HepG2 (cell line): ENCODE results near the gene C10orf53. TPM values are rescaled to one million over a fixed set of nuclear protein-coding genes. Genes with fewer than 3 reads are reported as not detected.

Source experiments
- ATAC-seq: fragments of 200-7000 bp; cut with Tn5 transposase; 3 replicates; pipeline ENCODE4 v1.9.1; 2020; ENCODE audit warnings: mild to moderate bottlenecking, moderate library complexity
- BruUV-seq: library from RNA; stranded (reverse); fragments of 400-500 nt; replicated peaks from 2 replicates; lab custom pipeline; 2021; lab: Mats Ljungman, UMichigan
- CTCF ChIA-PET: fragments of 300-600 bp; formaldehyde crosslinking; extraction: SDS; loops from one replicate; lab custom pipeline; 2021; ENCODE audit warnings: low total read pairs, inconsistent platforms, low intra/inter-chr PET ratio; lab: Yijun Ruan, JAX
- POLR2A ChIA-PET: fragments of 350-600 bp; sonication (Branson Sonifier 250); formaldehyde crosslinking; loops from one replicate; lab custom pipeline; 2020; ENCODE audit warnings: antibody characterized with exemption, inconsistent platforms; lab: Yijun Ruan, JAX
- DNase-seq: peaks from one replicate; pipeline ENCODE4 v3.0.0-alpha.2; 2015; ENCODE audit warnings: low spot score
- FAIRE-seq: peaks from 3 replicates; lab custom pipeline; 2011; peaks lifted over from hg19 to GRCh38; lab: Jason Lieb, UNC
- H2AFZ ChIP-seq: one replicate; pipeline ENCODE4 v1.6.1; 2011; ENCODE audit warnings: low read length, inconsistent platforms
- H3K27ac ChIP-seq: fragments of 300-600 bp; 3 replicates; pipeline ENCODE4 v1.8.0; 2011; ENCODE audit warnings: mixed run types, mild to moderate bottlenecking, mixed read lengths, low read length, inconsistent platforms; ENCODE audit not compliant: insufficient read depth; ENCODE audit errors: extremely low read length
- H3K27me3 ChIP-seq, 2 experiments: fragments of 200-600 bp in 1 of 2; 2 replicates in 1 of 2; 3 replicates in 1 of 2; pipeline versions ENCODE4 v1.6.0 to v1.8.0; 2011; ENCODE audit warnings: low read length in 2 of 2, mild to moderate bottlenecking in 2 of 2, moderate library complexity in 2 of 2, inconsistent platforms in 1 of 2; ENCODE audit not compliant: insufficient read depth in 2 of 2, control insufficient read depth in 1 of 2
- H3K36me3 ChIP-seq, 2 experiments: fragments of 200-600 bp in 1 of 2; replicated peaks in 1 of 2; 2 replicates in 1 of 2; 3 replicates in 1 of 2; pipeline versions ENCODE4 v1.5.1 to v1.8.0; 2011; ENCODE audit warnings: low read length in 2 of 2, inconsistent platforms in 1 of 2; ENCODE audit not compliant: insufficient read depth in 2 of 2, control insufficient read depth in 1 of 2
- H3K4me1 ChIP-seq: 2 replicates; pipeline ENCODE4 v1.5.1; 2012; ENCODE audit warnings: low read length, inconsistent platforms; ENCODE audit not compliant: insufficient read depth
- H3K4me2 ChIP-seq: 2 replicates; pipeline ENCODE4 v1.6.0; 2011; ENCODE audit warnings: low read depth, low read length, inconsistent platforms
- H3K4me3 ChIP-seq, 3 experiments: fragments of 200-600 bp in 1 of 3; sonication (generic), shearing (Covaris generic) in 1 of 3; replicated peaks in 1 of 3; 2 replicates each; pipeline ENCODE4 v1.5.1; 2011 to 2016; ENCODE audit warnings: low read length in 3 of 3, inconsistent platforms in 2 of 3, low read depth in 2 of 3, mild to moderate bottlenecking in 2 of 3, control low read depth in 1 of 3, mixed read lengths in 1 of 3; ENCODE audit not compliant: insufficient read depth in 1 of 3
- H3K79me2 ChIP-seq: one replicate; pipeline ENCODE4 v1.6.1; 2011; ENCODE audit warnings: low read length, inconsistent platforms; ENCODE audit not compliant: insufficient read depth
- H3K9ac ChIP-seq: 2 replicates; pipeline ENCODE4 v1.6.0; 2011; ENCODE audit warnings: mild to moderate bottlenecking, low read depth, low read length, inconsistent platforms; ENCODE audit not compliant: insufficient read depth
- H3K9me3 ChIP-seq: 2 replicates; pipeline ENCODE4 v1.5.1; 2012; ENCODE audit warnings: mild to moderate bottlenecking, low read length
- H4K20me1 ChIP-seq: 2 replicates; pipeline ENCODE4 v1.6.0; 2011; ENCODE audit warnings: inconsistent platforms, mild to moderate bottlenecking, low read length, moderate library complexity; ENCODE audit not compliant: insufficient read depth
- CREM ChIP-seq, 2 experiments: sonication (generic) in 1 of 2; formaldehyde crosslinking in 1 of 2; IDR thresholded peaks; 2 replicates each; pipeline versions ENCODE4 v1.4.0 to v1.6.1; 2016 to 2020; ENCODE audit warnings: antibody characterized with exemption in 1 of 2, mild to moderate bottlenecking in 1 of 2, missing genetic modification reagents in 1 of 2
- GATAD1 ChIP-seq: IDR thresholded peaks from 2 replicates; pipeline ENCODE4 v1.6.1; 2016; ENCODE audit warnings: missing genetic modification reagents, missing compliant biosample characterization
- IRF2 ChIP-seq: IDR thresholded peaks from 2 replicates; pipeline ENCODE4 v1.6.1; 2018; ENCODE audit warnings: missing genetic modification reagents, missing compliant biosample characterization
- KLF12 ChIP-seq: sonication (generic); formaldehyde crosslinking; IDR thresholded peaks from 2 replicates; pipeline ENCODE4 v1.4.0; 2020; ENCODE audit warnings: missing genetic modification reagents, borderline replicate concordance
- MTF1 ChIP-seq: sonication (generic); formaldehyde crosslinking; IDR thresholded peaks from 2 replicates; pipeline ENCODE4 v1.5.0; 2020; ENCODE audit warnings: missing genetic modification reagents
- PAX8 ChIP-seq: sonication (generic); formaldehyde crosslinking; IDR thresholded peaks from 2 replicates; pipeline ENCODE4 v1.8.0; 2022; ENCODE audit warnings: mild to moderate bottlenecking, missing genetic modification reagents, borderline replicate concordance
- TCF7L2 ChIP-seq: IDR thresholded peaks from 2 replicates; pipeline ENCODE4 v1.6.1; 2011; ENCODE audit warnings: mild to moderate bottlenecking, low read depth, low read length, moderate library complexity
- ZNF10 ChIP-seq: sonication (generic); formaldehyde crosslinking; IDR thresholded peaks from 2 replicates; pipeline ENCODE4 v1.4.0; 2020; ENCODE audit warnings: mild to moderate bottlenecking, low read depth, missing genetic modification reagents, borderline replicate concordance
- ZNF225 ChIP-seq: sonication (generic); formaldehyde crosslinking; IDR thresholded peaks from 2 replicates; pipeline ENCODE4 v1.4.0; 2020; ENCODE audit warnings: mild to moderate bottlenecking, missing genetic modification reagents
- ZNF234 ChIP-seq: sonication (generic); formaldehyde crosslinking; conservative IDR thresholded peaks from 2 replicates; pipeline ENCODE4 v1.5.1; 2020; ENCODE audit warnings: mild to moderate bottlenecking, missing genetic modification reagents
- ZNF30 ChIP-seq: sonication (generic); formaldehyde crosslinking; IDR thresholded peaks from 2 replicates; pipeline ENCODE4 v1.5.0; 2020; ENCODE audit warnings: mild to moderate bottlenecking, missing genetic modification reagents
- ZNF75D ChIP-seq: sonication (generic); formaldehyde crosslinking; IDR thresholded peaks from 2 replicates; pipeline ENCODE4 v1.8.1; 2023; ENCODE audit warnings: missing genetic modification reagents, mild to moderate bottlenecking, borderline replicate concordance
- WGBS: methylation state at CpG from one replicate; pipeline ENCODE4 v1.1.6; 2017; ENCODE audit warnings: low lambda C conversion rate; 5-methylcytosine and 5-hydroxymethylcytosine counted together
- in situ Hi-C: cut with HindIII; loops from 2 replicates; pipeline ENCODE4 v1.10.0; 2017; ENCODE audit warnings: low pct_unique_long_range_greater_than_20kb; ENCODE audit not compliant: extremely low pct_ligation_motif_present
- intact Hi-C: fragments of 100-400 bp; cut with micrococcal nuclease; formaldehyde crosslinking; loops from one replicate; pipeline ENCODE4 v1.10.0; 2022; ENCODE audit not compliant: unreplicated experiment
- polyA plus RNA-seq, 8 experiments: library from polyadenylated mRNA; depleted of rRNA in 3 of 8; stranded (reverse) in 7 of 8; unstranded in 1 of 8; fragments of >200 nt; fragmentation: Illumina TruSeq in 4 of 8; extraction: Trizol in 4 of 8; gene quantifications; 2 replicates each; pipeline versions ENCODE4 v1.2.1 to v1.2.3, GENCODE V29; 2011 to 2016; ENCODE audit warnings: low read depth in 4 of 8, missing spikeins in 1 of 8, mixed read lengths in 1 of 8; ENCODE audit not compliant: insufficient read depth in 1 of 8
- total RNA-seq, 5 experiments: library from RNA; depleted of rRNA; stranded (reverse); fragments of >200 nt; fragmentation: Illumina TruSeq; extraction: Trizol; gene quantifications; 2 replicates each; pipeline ENCODE4 v1.2.3, GENCODE V29; 2016; ENCODE audit warnings: low read depth in 1 of 5
- TF ChIP-seq, protein P1 (sequence below): sonication (generic); formaldehyde crosslinking; IDR thresholded peaks from 2 replicates; pipeline ENCODE4 v1.8.0; 2022; ENCODE audit warnings: mild to moderate bottlenecking, missing genetic modification reagents, moderate library complexity
- TF ChIP-seq, protein P2 (sequence below): sonication (generic); formaldehyde crosslinking; IDR thresholded peaks from 2 replicates; pipeline ENCODE4 v1.4.0; 2020; ENCODE audit warnings: missing genetic modification reagents
- TF ChIP-seq, protein P3 (sequence below): sonication (generic); formaldehyde crosslinking; IDR thresholded peaks from 2 replicates; pipeline ENCODE4 v1.5.0; 2020; ENCODE audit warnings: mild to moderate bottlenecking, missing genetic modification reagents, borderline replicate concordance

The C10orf53 gene
- total and polyA plus RNA-seq, 2 of the 13 experiments (the other 11 are each of a cell fraction or from before 2014, with no cell fraction given) = not detected

DNA sequence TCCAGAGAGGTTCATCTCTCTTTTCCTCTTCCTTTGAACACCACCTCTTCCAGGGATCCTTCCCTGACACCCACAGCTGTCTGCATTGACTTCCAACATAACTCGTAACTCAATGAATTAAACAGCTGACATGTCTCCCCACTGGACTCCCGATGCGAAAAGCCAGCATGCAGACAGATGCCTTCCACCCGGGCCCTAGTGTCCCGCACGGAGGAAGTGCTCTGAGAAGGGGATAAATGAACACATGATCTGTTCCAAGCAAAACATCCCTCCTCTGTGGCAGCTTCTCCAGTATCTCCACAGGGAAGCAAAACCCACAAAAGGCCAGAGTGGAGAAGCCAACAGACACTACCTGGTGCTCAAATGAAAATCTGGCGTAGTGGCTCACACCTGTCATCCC lies 54.4 kb downstream of the C10orf53 start (continued):
- no peak for TF ChIP-seq ZNF234 (CRISPR knock-in tag)
- no peak for TF ChIP-seq ZNF75D (CRISPR knock-in tag)

DNA sequence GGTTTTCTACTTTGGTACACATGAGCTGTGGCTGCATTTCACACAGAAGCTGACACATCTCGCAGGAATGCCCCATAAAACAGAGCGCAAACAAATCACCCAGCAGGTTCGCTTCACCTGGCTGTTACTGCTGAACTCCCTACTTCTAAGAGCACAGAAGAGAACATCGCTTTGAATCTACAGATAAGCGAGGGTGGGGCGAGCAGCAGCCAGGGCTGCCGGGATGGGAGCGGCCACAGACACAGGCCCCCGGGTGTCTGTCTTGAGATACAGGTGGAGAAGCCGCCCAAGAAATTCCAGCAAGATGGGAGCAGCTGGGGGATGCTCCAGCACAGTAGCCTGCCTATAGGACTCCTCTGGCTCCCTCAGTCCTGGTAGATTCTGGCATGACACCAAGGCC lies 55.2 kb downstream of the C10orf53 start:
- BruUV-seq = no TSS peak
- DNase-seq = no peak
- no peak for FAIRE-seq
- no peaks in the 10 kb centered on the region for H4K20me1 ChIP-seq
- H3K27ac ChIP-seq = no peak overlapping the region
- 78% methylated on average over 10 of the region's 10 CpGs for WGBS
- no peak overlapping the region for H3K9ac ChIP-seq
- no peak overlapping the region for H3K4me2 ChIP-seq
- H3K79me2 ChIP-seq = no peaks in the 10 kb centered on the region
- ChIA-PET POLR2A (no interaction called here), CTCF (no interaction called here)
- H2AFZ ChIP-seq = no peak overlapping the region
- intact Hi-C loops (no loop called here), in situ Hi-C loops (no loop called here)
- no peaks in the 10 kb centered on the region for H3K9me3 ChIP-seq
- H3K36me3 ChIP-seq = no peaks in the 10 kb centered on the region
- no peak for ATAC-seq
- TF ChIP-seq, protein P1, sequence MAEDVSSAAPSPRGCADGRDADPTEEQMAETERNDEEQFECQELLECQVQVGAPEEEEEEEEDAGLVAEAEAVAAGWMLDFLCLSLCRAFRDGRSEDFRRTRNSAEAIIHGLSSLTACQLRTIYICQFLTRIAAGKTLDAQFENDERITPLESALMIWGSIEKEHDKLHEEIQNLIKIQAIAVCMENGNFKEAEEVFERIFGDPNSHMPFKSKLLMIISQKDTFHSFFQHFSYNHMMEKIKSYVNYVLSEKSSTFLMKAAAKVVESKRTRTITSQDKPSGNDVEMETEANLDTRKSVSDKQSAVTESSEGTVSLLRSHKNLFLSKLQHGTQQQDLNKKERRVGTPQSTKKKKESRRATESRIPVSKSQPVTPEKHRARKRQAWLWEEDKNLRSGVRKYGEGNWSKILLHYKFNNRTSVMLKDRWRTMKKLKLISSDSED (CRISPR knock-in tag) = no peak
- no peak for TF ChIP-seq ZNF30 (CRISPR knock-in tag)
- no peak for TF ChIP-seq CREM (IDR thresholded peaks at IDR 0.05)
- TF ChIP-seq CREM (CRISPR knock-in tag; IDR thresholded peaks at IDR 0.05) = no peak
- no peak for TF ChIP-seq MTF1
- no peak for TF ChIP-seq ZNF225 (CRISPR knock-in tag)
- no peak for TF ChIP-seq PAX8 (CRISPR knock-in tag)
- no peak for TF ChIP-seq TCF7L2
- no peak for TF ChIP-seq IRF2 (CRISPR knock-in tag)
- TF ChIP-seq, protein P2, sequence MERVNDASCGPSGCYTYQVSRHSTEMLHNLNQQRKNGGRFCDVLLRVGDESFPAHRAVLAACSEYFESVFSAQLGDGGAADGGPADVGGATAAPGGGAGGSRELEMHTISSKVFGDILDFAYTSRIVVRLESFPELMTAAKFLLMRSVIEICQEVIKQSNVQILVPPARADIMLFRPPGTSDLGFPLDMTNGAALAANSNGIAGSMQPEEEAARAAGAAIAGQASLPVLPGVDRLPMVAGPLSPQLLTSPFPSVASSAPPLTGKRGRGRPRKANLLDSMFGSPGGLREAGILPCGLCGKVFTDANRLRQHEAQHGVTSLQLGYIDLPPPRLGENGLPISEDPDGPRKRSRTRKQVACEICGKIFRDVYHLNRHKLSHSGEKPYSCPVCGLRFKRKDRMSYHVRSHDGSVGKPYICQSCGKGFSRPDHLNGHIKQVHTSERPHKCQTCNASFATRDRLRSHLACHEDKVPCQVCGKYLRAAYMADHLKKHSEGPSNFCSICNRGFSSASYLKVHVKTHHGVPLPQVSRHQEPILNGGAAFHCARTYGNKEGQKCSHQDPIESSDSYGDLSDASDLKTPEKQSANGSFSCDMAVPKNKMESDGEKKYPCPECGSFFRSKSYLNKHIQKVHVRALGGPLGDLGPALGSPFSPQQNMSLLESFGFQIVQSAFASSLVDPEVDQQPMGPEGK (CRISPR knock-in tag) = no peak
- TF ChIP-seq, protein P3, sequence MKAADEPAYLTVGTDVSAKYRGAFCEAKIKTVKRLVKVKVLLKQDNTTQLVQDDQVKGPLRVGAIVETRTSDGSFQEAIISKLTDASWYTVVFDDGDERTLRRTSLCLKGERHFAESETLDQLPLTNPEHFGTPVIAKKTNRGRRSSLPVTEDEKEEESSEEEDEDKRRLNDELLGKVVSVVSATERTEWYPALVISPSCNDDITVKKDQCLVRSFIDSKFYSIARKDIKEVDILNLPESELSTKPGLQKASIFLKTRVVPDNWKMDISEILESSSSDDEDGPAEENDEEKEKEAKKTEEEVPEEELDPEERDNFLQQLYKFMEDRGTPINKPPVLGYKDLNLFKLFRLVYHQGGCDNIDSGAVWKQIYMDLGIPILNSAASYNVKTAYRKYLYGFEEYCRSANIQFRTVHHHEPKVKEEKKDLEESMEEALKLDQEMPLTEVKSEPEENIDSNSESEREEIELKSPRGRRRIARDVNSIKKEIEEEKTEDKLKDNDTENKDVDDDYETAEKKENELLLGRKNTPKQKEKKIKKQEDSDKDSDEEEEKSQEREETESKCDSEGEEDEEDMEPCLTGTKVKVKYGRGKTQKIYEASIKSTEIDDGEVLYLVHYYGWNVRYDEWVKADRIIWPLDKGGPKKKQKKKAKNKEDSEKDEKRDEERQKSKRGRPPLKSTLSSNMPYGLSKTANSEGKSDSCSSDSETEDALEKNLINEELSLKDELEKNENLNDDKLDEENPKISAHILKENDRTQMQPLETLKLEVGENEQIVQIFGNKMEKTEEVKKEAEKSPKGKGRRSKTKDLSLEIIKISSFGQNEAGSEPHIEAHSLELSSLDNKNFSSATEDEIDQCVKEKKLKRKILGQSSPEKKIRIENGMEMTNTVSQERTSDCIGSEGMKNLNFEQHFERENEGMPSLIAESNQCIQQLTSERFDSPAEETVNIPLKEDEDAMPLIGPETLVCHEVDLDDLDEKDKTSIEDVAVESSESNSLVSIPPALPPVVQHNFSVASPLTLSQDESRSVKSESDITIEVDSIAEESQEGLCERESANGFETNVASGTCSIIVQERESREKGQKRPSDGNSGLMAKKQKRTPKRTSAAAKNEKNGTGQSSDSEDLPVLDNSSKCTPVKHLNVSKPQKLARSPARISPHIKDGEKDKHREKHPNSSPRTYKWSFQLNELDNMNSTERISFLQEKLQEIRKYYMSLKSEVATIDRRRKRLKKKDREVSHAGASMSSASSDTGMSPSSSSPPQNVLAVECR = no peak
- no peak for TF ChIP-seq KLF12 (CRISPR knock-in tag)
- TF ChIP-seq GATAD1 (CRISPR knock-in tag) = no peak
- no peak for TF ChIP-seq ZNF10 (CRISPR knock-in tag)
- TF ChIP-seq, all 625 proteins: peak for 0
- H3K4me1 ChIP-seq = no peaks in the 10 kb centered on the region
- no peak overlapping the region for H3K4me3 ChIP-seq
- H3K27me3 ChIP-seq = no peaks in the 10 kb centered on the region
